Measurements from ENCODE around the gene MTERF1.

GRCh38 chr7:91899563-91899962 lies 19.1 kb upstream of the MTERF1 start:
- TF ChIP-seq POLR2A (IDR thresholded peaks at IDR 0.05) (no peak), CTCF (IDR thresholded peaks at IDR 0.05) (no peak)

Data from body of pancreas (tissue), 4 donors.